T-helper 1 cell treated with Interleukin-12 subunit alpha and Interleukin-12 subunit beta and Interleukin-4 antibody, amounts not matched to agents 30 μg/mL and 1 μg/mL, for 36 hours (primary cell): ENCODE results near the gene CRHR1.
A peak's percentile ranks its signal among the peaks of the same experiment; 100 is the strongest.

ENCODE experiments used
- H3K27ac Mint-ChIP-seq: one replicate; pipeline ENCODE4 v1.8.0; 2021; ENCODE audit warnings: mild to moderate bottlenecking, mixed read lengths
- H3K27me3 Mint-ChIP-seq: one replicate; pipeline ENCODE4 v1.8.0; 2021; ENCODE audit warnings: low read depth, mixed read lengths
- H3K36me3 Mint-ChIP-seq: one replicate; pipeline ENCODE4 v1.8.0; 2021; ENCODE audit warnings: low read depth, mixed read lengths
- H3K4me1 Mint-ChIP-seq: one replicate; pipeline ENCODE4 v1.8.0; 2021; ENCODE audit warnings: low read depth, mixed read lengths
- H3K4me3 Mint-ChIP-seq: one replicate; pipeline ENCODE4 v1.8.0; 2021; ENCODE audit warnings: mild to moderate bottlenecking, moderate library complexity, mixed read lengths
- H3K9me3 Mint-ChIP-seq: one replicate; pipeline ENCODE4 v1.8.0; 2021; ENCODE audit warnings: mixed read lengths

CRHR1 gene

DNA sequence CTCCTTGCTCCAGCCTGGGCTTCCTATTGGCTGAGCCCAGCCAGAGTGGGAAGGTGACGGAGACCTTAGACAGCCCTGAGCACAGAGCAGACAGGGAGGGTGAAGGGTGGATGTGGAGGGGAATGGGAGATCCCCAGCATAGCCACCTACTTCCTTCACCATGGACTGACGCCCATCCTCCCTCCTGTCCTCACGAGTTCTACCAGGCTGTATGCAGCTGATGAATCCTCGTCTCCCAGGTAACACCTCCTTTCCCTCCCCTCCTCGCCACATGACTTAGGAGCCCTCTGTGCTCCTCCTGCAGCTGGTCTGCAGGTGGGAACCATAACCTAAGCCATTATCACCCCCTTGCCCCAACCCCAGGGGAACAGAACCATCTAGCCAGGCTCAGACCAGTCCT, 9.0 kb upstream of the CRHR1 start:
- no peaks in the 10 kb centered on the region for H3K9me3 Mint-ChIP-seq
- H3K27ac Mint-ChIP-seq, result no peak overlapping the region
- no peak overlapping the region for H3K4me3 Mint-ChIP-seq
- no peaks in the 10 kb centered on the region for H3K4me1 Mint-ChIP-seq
- H3K36me3 Mint-ChIP-seq, result no peaks in the 10 kb centered on the region
- peaks cover 29% of the 10 kb centered on the region for H3K27me3 Mint-ChIP-seq

DNA sequence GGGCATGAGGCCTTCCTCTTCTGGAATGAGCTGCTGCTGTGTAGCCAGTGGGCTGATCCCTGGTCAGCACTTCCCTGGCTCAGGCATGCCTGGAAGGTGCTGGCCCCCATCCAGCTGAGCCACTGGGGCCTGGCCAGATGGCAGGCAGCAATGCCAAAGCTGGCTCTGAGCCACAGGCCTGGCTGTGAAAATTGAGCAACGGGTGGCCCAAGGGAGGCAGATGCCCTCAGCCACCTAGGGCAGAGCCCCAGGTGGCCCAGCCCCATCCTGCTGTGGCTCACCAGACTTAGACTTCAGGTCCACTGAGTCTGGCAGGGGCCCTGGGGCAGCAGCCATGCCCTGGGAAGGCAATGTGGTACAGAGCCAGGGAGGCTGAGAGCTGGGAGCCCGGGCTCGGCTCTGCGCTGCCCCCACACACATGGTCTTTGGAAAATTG, 8.5 kb upstream of the CRHR1 start:
- H3K9me3 Mint-ChIP-seq, result no peaks in the 10 kb centered on the region
- H3K36me3 Mint-ChIP-seq, result no peaks in the 10 kb centered on the region
- H3K27me3 Mint-ChIP-seq, result peaks cover 31% of the 10 kb centered on the region
- no peak overlapping the region for H3K27ac Mint-ChIP-seq
- H3K4me1 Mint-ChIP-seq, result no peaks in the 10 kb centered on the region
- no peak overlapping the region for H3K4me3 Mint-ChIP-seq

DNA sequence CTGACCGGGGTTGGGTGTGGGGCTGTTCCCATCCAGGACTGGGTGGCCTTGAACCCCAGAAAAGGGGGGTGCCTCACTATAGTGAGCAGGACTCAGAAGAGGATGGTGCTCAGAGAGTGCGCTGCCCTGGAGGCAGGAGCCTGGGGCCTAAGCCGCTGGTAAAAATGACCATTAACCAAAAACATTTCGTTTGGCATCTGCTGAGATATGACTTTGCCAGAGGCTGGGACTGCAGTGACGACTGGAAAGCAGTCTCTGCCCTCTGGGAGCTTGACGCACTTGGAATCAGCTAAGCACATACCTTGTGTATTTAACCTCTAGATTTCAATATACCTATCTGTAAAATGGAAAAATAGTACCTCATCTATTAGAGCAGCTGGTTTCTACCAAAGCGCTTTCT, 7.2 kb upstream of the CRHR1 start:
- Mint-ChIP-seq H3K4me1 (no peaks in the 10 kb centered on the region), H3K27ac (no peak overlapping the region), H3K27me3 (peaks cover 35% of the 10 kb centered on the region), H3K4me3 (no peak overlapping the region), H3K36me3 (no peaks in the 10 kb centered on the region), H3K9me3 (no peaks in the 10 kb centered on the region)

DNA sequence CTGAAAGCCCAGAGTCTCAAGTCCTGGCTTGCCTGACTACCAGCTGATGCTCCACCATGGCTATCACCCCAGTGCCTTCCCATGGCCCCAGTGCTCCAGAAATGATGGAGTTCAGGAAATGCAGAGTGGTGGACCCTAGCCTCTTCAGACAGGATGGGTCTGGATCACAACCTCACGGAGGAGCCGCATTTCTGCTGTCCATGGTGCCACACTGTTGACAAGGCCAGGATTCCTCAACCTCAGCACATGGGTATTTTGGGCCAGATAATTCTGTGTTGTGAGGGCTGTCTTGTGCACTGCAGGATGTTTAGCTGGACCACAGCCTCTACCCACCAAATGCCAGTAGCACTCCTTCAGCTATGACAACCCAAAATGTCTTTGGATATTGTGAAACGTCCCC, 6.7 kb upstream of the CRHR1 start:
- H3K4me3 Mint-ChIP-seq, result no peak overlapping the region

DNA sequence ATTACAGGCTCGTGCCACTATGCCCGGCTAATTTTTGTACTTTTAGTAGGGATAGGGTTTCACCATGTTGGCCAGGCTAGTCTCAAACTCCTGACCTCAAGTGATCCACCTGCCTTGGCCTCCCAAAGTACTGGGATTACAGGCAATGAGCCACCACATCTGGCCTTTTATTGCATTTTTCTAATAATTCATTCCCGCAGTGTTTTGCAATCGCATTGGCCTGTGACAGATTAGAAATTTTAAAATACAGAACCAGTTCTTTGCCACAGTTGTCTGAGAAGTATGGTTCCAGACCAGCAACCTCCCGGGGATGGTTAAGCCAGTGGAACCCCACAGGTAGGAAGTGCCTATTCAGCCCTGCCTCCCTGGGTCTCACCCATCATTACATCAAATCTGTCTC, 3.2 kb upstream of the CRHR1 start:
- Mint-ChIP-seq H3K9me3 (no peaks in the 10 kb centered on the region), H3K27me3 (peaks cover 60% of the 10 kb centered on the region), H3K4me3 (no peak overlapping the region), H3K36me3 (no peaks in the 10 kb centered on the region), H3K27ac (no peak overlapping the region), H3K4me1 (peaks cover 2% of the 10 kb centered on the region)

More for the DNA sequence above, 6.7 kb upstream of the CRHR1 start:
- Mint-ChIP-seq H3K4me1 (no peaks in the 10 kb centered on the region), H3K9me3 (no peaks in the 10 kb centered on the region), H3K27ac (no peak overlapping the region), H3K36me3 (no peaks in the 10 kb centered on the region), H3K27me3 (peaks cover 39% of the 10 kb centered on the region)

- Mint-ChIP-seq H3K36me3 (no peaks in the 10 kb centered on the region), H3K4me1 (peaks cover 2% of the 10 kb centered on the region), H3K27ac (no peak overlapping the region), H3K9me3 (no peaks in the 10 kb centered on the region), H3K4me3 (peak overlapping the region; percentile 70), H3K27me3 (peaks cover 79% of the 10 kb centered on the region)
These were observed 1.1 kb upstream of the CRHR1 start for GRCh38 chr17:45782889-45783592.

DNA sequence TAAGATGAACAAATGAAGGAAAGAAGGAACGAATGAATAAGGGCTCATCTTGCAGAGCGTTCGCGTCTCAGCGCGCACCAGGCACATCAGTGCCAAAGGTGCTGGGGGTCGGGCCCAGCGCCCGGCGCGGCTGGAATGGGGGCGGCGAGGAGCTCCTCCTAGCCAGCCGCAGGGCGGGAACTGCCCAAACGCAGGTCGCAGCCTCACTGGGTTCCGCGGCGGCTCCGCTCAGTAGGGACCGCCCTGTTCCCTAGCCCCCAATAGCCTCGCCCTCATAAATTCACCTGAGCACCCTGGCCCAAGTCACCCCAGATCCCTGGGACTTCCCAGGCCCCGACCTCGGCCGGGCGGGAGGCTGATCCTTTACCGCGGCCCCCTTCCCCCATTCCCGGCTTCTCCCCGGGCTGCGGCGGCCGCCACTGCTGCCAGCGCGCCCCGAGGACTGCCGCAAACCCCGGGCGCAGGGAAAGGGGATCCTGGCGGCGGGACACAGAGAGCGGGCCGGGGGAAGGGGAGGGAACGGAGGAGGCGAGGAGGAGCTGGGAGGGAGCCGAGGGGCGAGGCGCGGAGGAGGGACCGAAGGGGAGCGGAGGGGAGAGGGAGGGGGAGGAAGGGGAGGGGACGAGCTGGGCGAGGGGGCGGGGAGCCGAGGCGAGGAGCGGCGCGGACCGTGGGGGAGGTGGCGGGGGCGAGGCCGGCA, 377 bp upstream of the CRHR1 start:
- Mint-ChIP-seq H3K4me1 (peaks cover 2% of the 10 kb centered on the region), H3K4me3 (peak overlapping the region; percentile 70), H3K27me3 (peaks cover 86% of the 10 kb centered on the region), H3K9me3 (no peaks in the 10 kb centered on the region), H3K27ac (no peak overlapping the region), H3K36me3 (no peaks in the 10 kb centered on the region)

DNA sequence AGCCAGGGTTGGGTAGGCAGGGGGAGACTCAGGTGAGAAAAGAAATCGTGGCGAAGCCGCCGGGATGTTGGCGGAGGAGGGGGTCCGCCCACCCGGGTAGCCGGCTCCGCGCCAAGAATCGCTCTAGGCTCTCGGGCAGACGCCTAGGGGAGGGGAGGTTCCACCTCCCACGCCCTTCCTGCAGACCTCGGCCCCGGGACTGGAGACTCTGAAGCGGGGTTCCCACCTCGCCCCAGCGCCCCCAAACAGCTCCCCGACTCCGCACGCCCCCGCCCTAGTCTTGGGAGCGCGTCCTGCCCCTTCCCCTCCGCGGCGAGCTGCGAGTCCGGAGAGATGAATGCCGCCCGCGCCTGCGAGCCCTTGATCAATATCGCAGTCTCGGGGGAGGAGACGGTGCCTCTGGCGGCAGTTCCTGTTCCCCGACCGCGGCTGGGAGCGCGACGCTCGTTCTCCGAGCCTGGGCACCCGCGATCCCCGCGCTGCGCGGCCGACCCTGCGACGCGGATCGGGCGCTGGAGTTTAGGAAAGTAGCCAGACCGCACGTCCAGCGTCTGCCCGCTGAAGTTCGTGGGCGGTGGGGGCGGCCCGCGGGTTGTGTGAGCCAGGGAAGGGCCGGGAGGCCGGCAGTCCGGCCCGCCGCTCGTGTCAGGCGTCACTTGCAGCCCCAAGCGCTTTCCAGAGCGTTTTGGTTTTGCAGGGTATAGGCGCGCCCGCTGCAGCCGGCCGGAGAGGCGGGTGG, 790 bp downstream of the CRHR1 start:
- H3K4me1 Mint-ChIP-seq, result peaks cover 2% of the 10 kb centered on the region
- no peaks in the 10 kb centered on the region for H3K36me3 Mint-ChIP-seq
- no peaks in the 10 kb centered on the region for H3K9me3 Mint-ChIP-seq
- H3K4me3 Mint-ChIP-seq, result peak overlapping the region; percentile 31
- no peak overlapping the region for H3K27ac Mint-ChIP-seq
- H3K27me3 Mint-ChIP-seq, result peaks cover 87% of the 10 kb centered on the region

GRCh38 chr17:45785480-45786193, 1.5 kb downstream of the CRHR1 start:
- no peak overlapping the region for H3K4me3 Mint-ChIP-seq
- H3K36me3 Mint-ChIP-seq, result no peaks in the 10 kb centered on the region
- H3K27me3 Mint-ChIP-seq, result peaks cover 85% of the 10 kb centered on the region
- H3K27ac Mint-ChIP-seq, result no peak overlapping the region
- H3K4me1 Mint-ChIP-seq, result peaks cover 2% of the 10 kb centered on the region
- no peaks in the 10 kb centered on the region for H3K9me3 Mint-ChIP-seq

DNA sequence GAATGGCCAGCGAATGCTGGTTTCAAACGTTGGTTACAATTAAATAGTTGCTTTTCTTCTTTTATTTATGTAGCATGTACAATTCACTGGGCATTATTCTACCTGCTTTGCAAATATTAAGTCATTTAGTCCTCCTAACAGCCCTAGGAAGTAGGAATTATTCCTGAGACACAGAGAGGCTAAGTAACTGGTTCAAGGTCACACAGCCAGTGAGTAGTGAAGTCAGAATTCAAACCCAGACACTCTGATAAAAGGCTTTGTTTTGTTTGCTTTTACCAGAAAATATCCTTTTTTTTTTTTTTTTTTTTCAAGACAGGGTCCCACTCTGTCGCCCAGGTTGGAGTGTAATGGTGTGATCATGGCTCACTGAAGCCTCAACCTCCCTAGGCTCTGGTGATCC, 2.2 kb downstream of the CRHR1 start:
- Mint-ChIP-seq H3K4me1 (peaks cover 2% of the 10 kb centered on the region), H3K36me3 (no peaks in the 10 kb centered on the region), H3K9me3 (no peaks in the 10 kb centered on the region), H3K27ac (no peak overlapping the region), H3K4me3 (no peak overlapping the region), H3K27me3 (peaks cover 80% of the 10 kb centered on the region)

DNA sequence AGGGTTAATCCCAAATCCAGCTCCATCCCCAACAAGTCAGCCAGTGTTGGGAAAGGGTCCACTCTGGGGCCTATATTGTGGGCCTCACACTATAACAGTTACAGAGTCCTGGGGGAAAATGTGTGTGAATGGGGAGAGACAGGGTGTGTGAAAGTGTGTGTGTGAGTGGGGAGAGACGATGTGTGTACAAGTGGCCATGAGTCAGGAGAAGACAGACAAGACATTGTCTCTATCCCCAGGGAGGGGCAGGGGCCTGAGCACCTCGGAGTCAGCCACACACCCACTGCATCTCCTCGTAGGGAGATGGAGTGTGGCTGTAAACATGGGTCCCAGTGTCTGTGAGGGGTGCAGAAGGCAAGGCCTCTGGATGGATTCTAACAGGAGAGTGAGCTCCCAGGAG, 2.9 kb downstream of the CRHR1 start:
- Mint-ChIP-seq H3K9me3 (no peaks in the 10 kb centered on the region), H3K27me3 (peaks cover 77% of the 10 kb centered on the region), H3K4me1 (peaks cover 2% of the 10 kb centered on the region), H3K4me3 (no peak overlapping the region), H3K27ac (no peak overlapping the region), H3K36me3 (no peaks in the 10 kb centered on the region)

GRCh38 chr17:45787656-45788055, 3.5 kb downstream of the CRHR1 start:
- Mint-ChIP-seq H3K9me3 (no peaks in the 10 kb centered on the region), H3K4me3 (no peak overlapping the region), H3K4me1 (peaks cover 2% of the 10 kb centered on the region), H3K36me3 (no peaks in the 10 kb centered on the region), H3K27ac (no peak overlapping the region), H3K27me3 (peaks cover 76% of the 10 kb centered on the region)

GRCh38 chr17:45788057-45788456, 3.9 kb downstream of the CRHR1 start:
- no peaks in the 10 kb centered on the region for H3K36me3 Mint-ChIP-seq
- no peaks in the 10 kb centered on the region for H3K9me3 Mint-ChIP-seq
- H3K4me1 Mint-ChIP-seq, result peaks cover 2% of the 10 kb centered on the region
- H3K27ac Mint-ChIP-seq, result no peak overlapping the region
- H3K4me3 Mint-ChIP-seq, result no peak overlapping the region
- peaks cover 76% of the 10 kb centered on the region for H3K27me3 Mint-ChIP-seq

DNA sequence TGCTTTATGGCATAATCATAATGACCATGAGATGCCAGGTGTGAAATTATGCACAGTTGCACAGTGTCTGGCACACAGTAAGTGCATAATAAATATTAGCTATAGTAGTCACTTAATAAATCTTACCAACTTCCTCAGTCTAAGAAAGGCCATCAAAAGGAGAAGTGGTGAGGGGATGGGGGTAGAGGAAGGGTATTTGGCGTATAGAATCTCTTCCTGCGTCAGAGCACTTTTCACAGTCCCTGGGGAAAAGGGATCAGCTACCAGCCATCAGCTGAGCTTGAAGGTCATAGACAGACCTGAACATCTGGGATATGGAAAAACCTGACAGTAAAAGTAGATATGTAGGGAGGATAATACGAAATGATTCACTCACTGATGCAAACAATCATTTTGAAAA, 5.8 kb downstream of the CRHR1 start:
- H3K27ac Mint-ChIP-seq, result no peak overlapping the region
- no peaks in the 10 kb centered on the region for H3K9me3 Mint-ChIP-seq
- no peaks in the 10 kb centered on the region for H3K4me1 Mint-ChIP-seq
- no peak overlapping the region for H3K4me3 Mint-ChIP-seq
- H3K27me3 Mint-ChIP-seq, result peaks cover 67% of the 10 kb centered on the region
- no peaks in the 10 kb centered on the region for H3K36me3 Mint-ChIP-seq
